Hepatocyte (in vitro differentiated cells): ENCODE measurements around the gene SLFNL1.

Experiments used
- EZH2 ChIP-seq: fragments of 200-600 bp; sonication (generic); IDR thresholded peaks from 2 replicates; pipeline ENCODE4 v1.6.1; 2016; ENCODE audit warnings: antibody characterized with exemption, mild to moderate bottlenecking, borderline replicate concordance
- EZH2phosphoT487 ChIP-seq: fragments of 200-600 bp; sonication (generic); IDR thresholded peaks from one replicate; pipeline ENCODE4 v1.6.1; 2018; ENCODE audit warnings: antibody characterized with exemption, mild to moderate bottlenecking, low read depth, moderate library complexity; ENCODE audit not compliant: unreplicated experiment, severe bottlenecking
- TF ChIP-seq, protein P1 (sequence below): fragments of 200-600 bp; sonication (generic); IDR thresholded peaks from 2 replicates; pipeline ENCODE4 v1.5.1; 2016; ENCODE audit warnings: antibody characterized with exemption, mild to moderate bottlenecking; ENCODE audit not compliant: poor library complexity

DNA sequence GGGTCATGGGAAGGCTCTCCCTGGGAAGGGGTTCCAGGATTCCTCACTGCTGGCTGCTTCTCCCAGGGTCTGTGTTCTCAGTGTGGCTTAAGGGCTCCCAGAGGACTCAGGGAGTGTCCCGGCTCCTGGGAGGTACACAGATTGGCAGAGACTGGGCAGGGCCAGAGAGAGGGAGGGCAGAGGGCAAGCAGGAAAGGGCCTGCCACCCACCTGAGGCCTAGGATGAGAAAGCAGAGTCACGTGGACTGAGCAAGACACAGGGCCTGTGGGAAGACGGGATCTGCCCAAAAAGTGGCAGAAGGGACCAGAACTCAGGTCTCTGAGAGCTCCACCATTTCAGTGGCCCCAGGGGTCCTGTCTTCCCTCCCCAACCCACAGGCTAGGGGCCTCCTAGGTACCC is 871 bp downstream of the SLFNL1 start:
- TF ChIP-seq, protein P1, sequence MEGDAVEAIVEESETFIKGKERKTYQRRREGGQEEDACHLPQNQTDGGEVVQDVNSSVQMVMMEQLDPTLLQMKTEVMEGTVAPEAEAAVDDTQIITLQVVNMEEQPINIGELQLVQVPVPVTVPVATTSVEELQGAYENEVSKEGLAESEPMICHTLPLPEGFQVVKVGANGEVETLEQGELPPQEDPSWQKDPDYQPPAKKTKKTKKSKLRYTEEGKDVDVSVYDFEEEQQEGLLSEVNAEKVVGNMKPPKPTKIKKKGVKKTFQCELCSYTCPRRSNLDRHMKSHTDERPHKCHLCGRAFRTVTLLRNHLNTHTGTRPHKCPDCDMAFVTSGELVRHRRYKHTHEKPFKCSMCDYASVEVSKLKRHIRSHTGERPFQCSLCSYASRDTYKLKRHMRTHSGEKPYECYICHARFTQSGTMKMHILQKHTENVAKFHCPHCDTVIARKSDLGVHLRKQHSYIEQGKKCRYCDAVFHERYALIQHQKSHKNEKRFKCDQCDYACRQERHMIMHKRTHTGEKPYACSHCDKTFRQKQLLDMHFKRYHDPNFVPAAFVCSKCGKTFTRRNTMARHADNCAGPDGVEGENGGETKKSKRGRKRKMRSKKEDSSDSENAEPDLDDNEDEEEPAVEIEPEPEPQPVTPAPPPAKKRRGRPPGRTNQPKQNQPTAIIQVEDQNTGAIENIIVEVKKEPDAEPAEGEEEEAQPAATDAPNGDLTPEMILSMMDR, result no peak
- TF ChIP-seq EZH2, result no peak
- no peak for TF ChIP-seq EZH2phosphoT487
